Spleen (tissue), 11 donors: ENCODE measurements around the gene RGS14. TPM values are rescaled to one million over a fixed set of nuclear protein-coding genes. Genes with fewer than 3 reads are reported as not detected.
"Not testable (repeated sequence)": the region's sequence is repeated elsewhere in the genome, so short reads cannot be mapped to it uniquely, and the experiment has no call there.

Experiments used
- DNase-seq: peaks from one replicate; pipeline ENCODE4 v3.0.0-alpha.2; 2020
- H3K27ac ChIP-seq, 8 donors: fragments of 200-600 bp; sonication (generic) in 7 of 8; 1 replicate in 4 of 8; 2 replicates in 4 of 8; pipeline versions ENCODE4 v1.5.0 to v1.8.0; 2016 to 2021; ENCODE audit warnings: inconsistent platforms in 4 of 8, mild to moderate bottlenecking in 4 of 8, moderate library complexity in 1 of 8
- H3K27me3 ChIP-seq, 7 donors: fragments of 200-600 bp; sonication (generic) in 6 of 7; replicated peaks in 1 of 7; 1 replicate in 4 of 7; 2 replicates in 3 of 7; pipeline versions ENCODE4 v1.5.0 to v1.8.0; 2016 to 2021; ENCODE audit warnings: inconsistent platforms in 3 of 7, mild to moderate bottlenecking in 1 of 7
- H3K36me3 ChIP-seq, 6 donors: fragments of 200-600 bp; sonication (generic) in 5 of 6; 1 replicate in 4 of 6; 2 replicates in 2 of 6; pipeline versions ENCODE4 v1.5.0 to v1.8.0; 2016 to 2021; ENCODE audit warnings: inconsistent platforms in 2 of 6
- H3K4me1 ChIP-seq, 6 donors: fragments of 200-600 bp; sonication (generic) in 5 of 6; 1 replicate in 3 of 6; 2 replicates in 3 of 6; pipeline versions ENCODE4 v1.5.0 to v1.8.0; 2016 to 2021; ENCODE audit warnings: inconsistent platforms in 3 of 6
- H3K4me3 ChIP-seq, 8 donors: fragments of 200-600 bp; sonication (generic) in 7 of 8; 1 replicate in 4 of 8; 2 replicates in 4 of 8; pipeline versions ENCODE4 v1.5.0 to v1.8.0; 2016 to 2021; ENCODE audit warnings: inconsistent platforms in 4 of 8, mild to moderate bottlenecking in 4 of 8, moderate library complexity in 2 of 8
- H3K9me3 ChIP-seq, 8 donors: fragments of 200-600 bp; sonication (generic) in 7 of 8; 1 replicate in 4 of 8; 2 replicates in 4 of 8; pipeline versions ENCODE4 v1.5.0 to v1.8.0; 2016 to 2021; ENCODE audit warnings: inconsistent platforms in 4 of 8
- POLR2A ChIP-seq, 3 donors: fragments of 450-650 bp; IDR thresholded peaks; one replicate each; pipeline ENCODE4 v1.5.1; 2017; ENCODE audit warnings: antibody characterized with exemption in 3 of 3, mild to moderate bottlenecking in 1 of 3
- POLR2AphosphoS5 ChIP-seq, 3 donors: sonication (generic); formaldehyde crosslinking; IDR thresholded peaks; one replicate each; pipeline ENCODE4 v1.5.1; 2017; ENCODE audit warnings: antibody characterized with exemption in 3 of 3
- WGBS, 5 donors: extraction: QIAGEN DNeasy Blood & Tissue Kit in 3 of 5; methylation state at CpG; one replicate each; pipeline versions ENCODE4 v1.1.5 to v1.1.7; 2013 to 2018; 5-methylcytosine and 5-hydroxymethylcytosine counted together
- intact Hi-C: fragments of 100-400 bp; cut with DNase I; formaldehyde crosslinking; loops from one replicate; pipeline ENCODE4 v1.15.0; 2023; ENCODE audit warnings: low total_unique reads
- polyA plus RNA-seq, 3 donors: library from polyadenylated mRNA; stranded (reverse); fragments of 200-250 nt; gene quantifications; one replicate each; pipeline ENCODE4 v1.2.1, GENCODE V29; 2013
- total RNA-seq, 7 donors: library from RNA; depleted of rRNA in 3 of 7; stranded (reverse); fragments of >200 nt in 3 of 7; fragmentation: NEBNext Ultra II Directional in 4 of 7; extraction: Animal tissue kit (Norgen Biotek cat#: 25700) in 4 of 7; gene quantifications; one replicate each; pipeline versions ENCODE4 v1.1.0 to v1.2.1, GENCODE V29; 2016 to 2021
- TF ChIP-seq, protein P1 (sequence below), 11 experiments: fragments of 200-600 bp in 7 of 11; fragments of 450-650 bp in 4 of 11; sonication (generic) in 4 of 11; IDR thresholded peaks in 8 of 11; conservative IDR thresholded peaks in 3 of 11; 1 replicate in 7 of 11; 2 replicates in 4 of 11; pipeline versions ENCODE4 v1.4.0 to v1.8.0; 2016 to 2021; ENCODE audit warnings: antibody characterized with exemption in 11 of 11, inconsistent platforms in 4 of 11, mild to moderate bottlenecking in 1 of 11
- donor health status: healthy with polysubstance abuse.
- donor health status: DM: no; HTN: no; CAD: no; lungs with moderate emphysema.
- donor health status: DM: no; HTN: no; CAD: no.
- donor health status: Bipolar disorder and iron deficiency.
- donor health status: healthy.
- donor health status: DM: no; HTN: no; CAD: no.
- donor health status: DM: yes; HTN: yes; CAD: no.

Gene RGS14
- total and polyA plus RNA-seq, 10 donors = 45.3 to 111 (median 76.9) TPM

DNA sequence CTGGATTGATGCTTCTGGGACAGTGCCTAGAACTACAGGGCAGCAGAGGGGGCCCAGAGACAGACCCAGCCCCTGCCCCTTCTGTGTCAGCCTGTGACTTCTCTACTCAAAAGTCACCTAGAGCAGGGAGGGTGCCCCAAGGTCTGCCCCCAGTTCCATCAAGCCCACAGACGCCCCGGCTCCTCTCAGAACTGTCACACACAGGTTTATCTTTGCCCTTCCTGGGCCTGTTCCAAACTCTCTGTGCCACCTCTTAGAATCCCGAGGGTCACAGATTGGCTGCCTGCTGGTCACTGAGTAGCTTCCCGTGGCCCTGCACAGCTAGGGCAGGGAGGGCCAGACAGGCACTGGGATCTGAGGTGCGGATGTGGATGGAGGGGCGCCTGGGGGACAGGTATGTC lies 1.7 kb downstream of the RGS14 start:
- Histone ChIP-seq H3K36me3 (no peaks in the 10 kb centered on the region), H3K27ac (peak overlapping the region in 4 of 8 donors; percentile 89 to 92 (median 90)), H3K27me3 (no peaks in the 10 kb centered on the region), H3K4me3 (peak overlapping the region in 4 of 8 donors; percentile 67 to 97 (median 84)), H3K4me1 (peaks cover 44 to 100% (median 83%) of the 10 kb centered on the region in 6 donors), H3K9me3 (peaks cover 0 to 5% (median 0%) of the 10 kb centered on the region in 8 donors)
- intact Hi-C loops = no loop called here
- TF ChIP-seq, protein P1, sequence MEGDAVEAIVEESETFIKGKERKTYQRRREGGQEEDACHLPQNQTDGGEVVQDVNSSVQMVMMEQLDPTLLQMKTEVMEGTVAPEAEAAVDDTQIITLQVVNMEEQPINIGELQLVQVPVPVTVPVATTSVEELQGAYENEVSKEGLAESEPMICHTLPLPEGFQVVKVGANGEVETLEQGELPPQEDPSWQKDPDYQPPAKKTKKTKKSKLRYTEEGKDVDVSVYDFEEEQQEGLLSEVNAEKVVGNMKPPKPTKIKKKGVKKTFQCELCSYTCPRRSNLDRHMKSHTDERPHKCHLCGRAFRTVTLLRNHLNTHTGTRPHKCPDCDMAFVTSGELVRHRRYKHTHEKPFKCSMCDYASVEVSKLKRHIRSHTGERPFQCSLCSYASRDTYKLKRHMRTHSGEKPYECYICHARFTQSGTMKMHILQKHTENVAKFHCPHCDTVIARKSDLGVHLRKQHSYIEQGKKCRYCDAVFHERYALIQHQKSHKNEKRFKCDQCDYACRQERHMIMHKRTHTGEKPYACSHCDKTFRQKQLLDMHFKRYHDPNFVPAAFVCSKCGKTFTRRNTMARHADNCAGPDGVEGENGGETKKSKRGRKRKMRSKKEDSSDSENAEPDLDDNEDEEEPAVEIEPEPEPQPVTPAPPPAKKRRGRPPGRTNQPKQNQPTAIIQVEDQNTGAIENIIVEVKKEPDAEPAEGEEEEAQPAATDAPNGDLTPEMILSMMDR (IDR thresholded peaks at IDR 0.05 in 8 of 11, conservative IDR thresholded peaks at IDR 0.05 in 3 of 11) = no peak
- TF ChIP-seq POLR2A (IDR thresholded peaks at IDR 0.05) (no peak), POLR2AphosphoS5 (IDR thresholded peaks at IDR 0.05) (no peak)
- WGBS, 5 donors = 71 to 82% (median 80%) methylated on average over 4 to 6 of the region's 6 CpGs
- DNase-seq = no peak

DNA sequence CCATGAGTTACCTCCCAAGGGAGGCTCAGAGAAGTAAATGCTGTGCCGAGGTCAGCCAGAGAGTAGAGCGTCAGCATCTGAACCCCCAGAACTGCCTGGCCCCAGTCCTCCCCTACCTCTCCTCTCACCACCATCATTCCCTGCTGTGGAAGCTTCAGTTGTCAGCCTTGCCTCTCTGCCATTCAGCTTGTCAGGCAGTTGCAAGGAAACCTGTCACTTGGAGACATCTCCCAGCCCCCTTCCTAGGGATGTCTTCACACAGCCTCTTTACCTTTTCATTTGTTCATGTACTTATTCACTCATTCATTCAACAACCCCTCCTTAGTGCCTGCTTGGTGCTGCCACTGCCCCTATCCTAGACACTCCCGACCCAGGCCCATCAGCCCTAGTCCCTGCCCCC lies 2.1 kb downstream of the RGS14 start:
- Histone ChIP-seq H3K27ac (peak overlapping the region in 4 of 8 donors; percentile 89 to 92 (median 90)), H3K4me1 (peaks cover 44 to 100% (median 85%) of the 10 kb centered on the region in 6 donors), H3K9me3 (peaks cover 0 to 5% (median 0%) of the 10 kb centered on the region in 8 donors), H3K36me3 (peaks cover 0 to 3% (median 1%) of the 10 kb centered on the region in 6 donors), H3K27me3 (no peaks in the 10 kb centered on the region), H3K4me3 (peak overlapping the region in 3 of 8 donors; percentile 67 to 97 (median 85))
- intact Hi-C loops = loop anchor here (10.0 kb wide), 1 partner anchor 45 kb away; the partner anchor contains the start of gene MXD3
- DNase-seq = no peak
- 75 to 92% (median 87%) methylated on average over 2 to 3 of the region's 3 CpGs for WGBS, 5 donors
- TF ChIP-seq POLR2AphosphoS5 (IDR thresholded peaks at IDR 0.05) (no peak), POLR2A (IDR thresholded peaks at IDR 0.05) (no peak)
- TF ChIP-seq, protein P1 (IDR thresholded peaks at IDR 0.05 in 8 of 11, conservative IDR thresholded peaks at IDR 0.05 in 3 of 11) = no peak

- not testable (repeated sequence) for H3K27me3 ChIP-seq, H3K9me3 ChIP-seq, DNase-seq
- intact Hi-C loops = loop anchor here (10.0 kb wide), 1 partner anchor 46 kb away; the partner anchor contains the start of gene MXD3
- 88 to 95% (median 90%) methylated on average over 6 to 7 of the region's 7 CpGs for WGBS, 5 donors
- Histone ChIP-seq H3K4me3 (peak overlapping the region in 1 of 8 donors; percentile 76), H3K4me1 (peaks cover 44 to 100% (median 86%) of the 10 kb centered on the region in 6 donors), H3K36me3 (peaks cover 0 to 12% (median 2%) of the 10 kb centered on the region in 6 donors), H3K27ac (peak overlapping the region in 6 of 8 donors; percentile 63 to 92 (median 81))
Observed at GRCh38 chr5:177360740-177361139, 3.0 kb downstream of the RGS14 start.

DNA sequence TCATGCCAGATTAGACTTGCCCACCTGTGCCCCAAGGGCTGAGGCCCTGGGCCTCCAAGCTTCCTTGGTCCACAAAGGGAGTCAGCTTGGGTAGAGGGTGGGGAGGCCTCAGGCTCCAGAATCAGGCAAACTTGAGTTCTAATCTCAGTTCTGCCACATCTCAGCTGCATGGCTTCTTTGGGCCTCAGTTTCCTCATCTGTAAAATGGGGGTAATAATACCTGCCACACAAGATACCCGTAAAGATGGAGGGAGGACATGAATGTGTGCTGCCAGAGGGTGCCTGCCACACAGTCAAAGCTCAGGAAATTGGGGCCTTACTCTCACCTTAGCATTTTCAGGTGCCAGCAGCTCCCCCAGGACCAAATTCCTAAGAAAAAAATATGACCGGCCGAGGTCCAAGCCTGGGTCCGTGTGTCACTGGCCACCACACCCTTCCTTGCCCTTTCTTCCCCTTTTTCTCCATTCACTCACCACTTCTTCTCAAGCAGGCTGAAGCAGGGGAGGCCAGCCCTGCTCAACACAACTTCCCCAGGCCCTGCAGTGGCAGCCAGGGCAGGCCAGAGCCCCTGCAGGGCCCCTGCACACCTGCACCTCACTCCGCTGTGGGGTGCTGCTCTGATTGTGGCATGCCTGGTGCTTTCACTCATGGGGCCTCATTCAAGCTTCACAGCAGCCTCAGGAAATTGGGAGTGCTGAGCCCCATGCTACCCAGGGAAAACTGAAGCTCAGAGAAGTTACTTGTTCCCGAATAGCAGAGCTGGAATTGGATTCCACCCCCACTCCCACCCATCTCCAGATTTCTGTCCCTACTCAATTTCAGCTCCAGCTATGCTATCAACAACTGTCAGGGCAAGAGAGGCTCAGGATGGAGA lies 3.9 kb downstream of the RGS14 start:
- peak; percentile 88 for DNase-seq
- Histone ChIP-seq H3K4me1 (peaks cover 47 to 100% (median 87%) of the 10 kb centered on the region in 6 donors), H3K36me3 (peaks cover 0 to 21% (median 4%) of the 10 kb centered on the region in 6 donors), H3K9me3 (no peaks in the 10 kb centered on the region), H3K27me3 (no peaks in the 10 kb centered on the region), H3K4me3 (peak overlapping the region in 2 of 8 donors; percentile 43 to 76), H3K27ac (peak overlapping the region; percentile 57 to 92 (median 74))
- TF ChIP-seq POLR2AphosphoS5 (IDR thresholded peaks at IDR 0.05) = peak; percentile 13 to 38 (median 31)
- TF ChIP-seq, protein P1 (IDR thresholded peaks at IDR 0.05 in 8 of 11, conservative IDR thresholded peaks at IDR 0.05 in 3 of 11) = peak in 4 of 11 experiments; percentile 18 to 30 (median 28)
- TF ChIP-seq POLR2A (IDR thresholded peaks at IDR 0.05) = no peak
- intact Hi-C loops = loop anchor here (10.0 kb wide), 1 partner anchor 47 kb away; the partner anchor contains the start of gene MXD3
- WGBS, 5 donors = 43 to 59% (median 48%) methylated on average over 6 of the region's 6 CpGs
